T-helper 9 cell (primary cell): ENCODE results near the gene CPT1B.
"Not testable (repeated sequence)": the region's sequence is repeated elsewhere in the genome, so short reads cannot be mapped to it uniquely, and the experiment has no call there.

Experiments
- DNase-seq: peaks from one replicate; pipeline ENCODE4 v3.0.0-alpha.2; 2020

Gene CPT1B

DNA sequence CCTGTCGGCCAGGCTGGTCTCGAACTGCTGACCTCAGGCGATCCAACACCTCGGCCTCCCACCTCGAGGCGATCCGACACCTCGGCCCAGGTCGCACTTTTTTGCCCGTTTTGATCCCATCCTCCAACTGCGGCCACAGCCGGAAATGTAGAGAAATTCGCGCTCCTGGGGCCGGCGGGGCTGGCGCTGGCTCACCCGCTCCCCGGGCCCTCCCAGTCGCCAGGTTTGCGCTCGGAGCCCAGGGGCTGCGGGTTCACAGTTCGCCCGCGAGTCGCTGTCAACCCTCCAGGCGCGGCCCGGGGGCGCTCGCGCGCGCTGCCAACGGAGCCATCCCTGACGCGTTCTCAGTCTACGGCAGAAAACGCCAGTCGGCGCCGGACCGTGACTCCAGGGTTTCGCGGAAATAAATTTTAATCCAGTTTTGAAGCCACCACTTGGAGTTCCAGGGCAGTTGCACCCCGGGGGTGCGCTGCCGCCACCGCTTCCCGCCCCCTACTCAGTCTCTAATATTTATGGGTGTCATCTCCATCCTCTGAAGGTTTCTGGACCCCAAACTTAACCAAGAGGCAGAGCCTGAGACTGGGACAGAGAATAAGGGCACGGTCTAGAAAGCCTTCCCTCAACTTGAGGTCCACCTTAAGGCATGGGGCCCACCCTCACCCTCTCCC is 34.0 kb downstream of the CPT1B start:
- DNase-seq, result peak; percentile 75

GRCh38 chr22:50542416-50542927 is 35.8 kb downstream of the CPT1B start:
- DNase-seq, result no peak

- DNase-seq, result not testable (repeated sequence)
Measured at GRCh38 chr22:50541667-50542026, 36.6 kb downstream of the CPT1B start.

DNA sequence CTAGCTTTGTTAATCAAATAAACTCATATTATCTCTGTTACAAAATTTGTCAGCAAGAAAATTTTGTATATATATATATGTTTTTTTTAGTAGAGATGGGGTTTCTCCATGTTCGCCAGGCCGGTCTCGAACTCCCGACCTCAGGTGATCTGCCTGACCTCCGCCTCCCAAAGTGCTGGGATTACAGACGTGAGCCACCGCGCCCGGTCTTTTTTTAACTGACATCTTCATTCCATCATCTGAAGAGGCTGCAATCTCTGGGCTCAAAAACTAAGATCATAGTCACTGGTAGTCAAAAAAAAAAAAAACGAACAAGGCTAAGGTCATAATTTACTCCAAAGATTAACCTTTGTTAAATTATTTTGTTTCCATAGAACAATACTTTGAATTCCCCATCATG is 37.8 kb downstream of the CPT1B start:
- no peak for DNase-seq

- no peak for DNase-seq
Measured at GRCh38 chr22:50537765-50538164, 40.5 kb downstream of the CPT1B start.

DNA sequence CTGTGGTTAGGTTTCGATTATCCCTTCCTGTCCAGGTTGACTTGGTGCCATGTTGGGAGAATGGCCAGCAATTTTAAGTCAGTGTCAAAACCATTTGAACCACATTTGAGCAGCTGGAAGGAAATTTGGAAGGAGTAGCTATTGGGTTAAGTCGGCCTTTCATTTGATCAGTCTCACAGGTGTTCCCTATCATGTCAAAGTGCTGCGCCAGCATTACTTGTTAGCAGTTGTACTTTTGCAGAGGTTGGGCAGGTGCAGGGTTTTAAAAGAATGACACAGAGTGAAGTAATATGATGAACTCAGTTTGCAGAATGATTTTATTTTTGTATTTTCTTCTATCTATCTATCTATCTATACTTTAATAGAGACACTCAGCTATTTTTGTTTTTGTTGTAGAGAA is 42.0 kb downstream of the CPT1B start:
- no peak for DNase-seq

DNA sequence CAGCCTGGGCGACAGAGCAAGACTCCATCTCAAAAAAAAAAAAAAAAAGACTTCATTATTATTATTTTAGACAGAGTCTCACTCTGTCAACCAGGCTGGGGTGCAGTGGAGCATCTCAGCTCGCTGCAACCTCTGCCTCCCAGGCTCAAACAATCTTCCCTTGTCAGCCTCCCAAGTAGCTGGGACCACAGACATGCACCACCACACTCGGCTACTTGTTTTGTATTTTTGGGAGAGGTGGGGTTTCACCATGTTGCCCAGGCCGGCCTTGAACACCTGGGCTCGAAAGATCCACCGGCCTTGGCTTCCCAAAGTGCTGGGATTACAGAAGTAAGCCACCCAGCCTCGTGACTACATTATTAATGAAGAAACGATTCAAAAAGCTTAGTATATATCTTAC is 43.1 kb downstream of the CPT1B start:
- no peak for DNase-seq

GRCh38 chr22:50533856-50534711 is 44.1 kb downstream of the CPT1B start:
- DNase-seq, result not testable (repeated sequence)

- DNase-seq, result no peak
Measured at GRCh38 chr22:50532824-50533796, 45.1 kb downstream of the CPT1B start.

DNA sequence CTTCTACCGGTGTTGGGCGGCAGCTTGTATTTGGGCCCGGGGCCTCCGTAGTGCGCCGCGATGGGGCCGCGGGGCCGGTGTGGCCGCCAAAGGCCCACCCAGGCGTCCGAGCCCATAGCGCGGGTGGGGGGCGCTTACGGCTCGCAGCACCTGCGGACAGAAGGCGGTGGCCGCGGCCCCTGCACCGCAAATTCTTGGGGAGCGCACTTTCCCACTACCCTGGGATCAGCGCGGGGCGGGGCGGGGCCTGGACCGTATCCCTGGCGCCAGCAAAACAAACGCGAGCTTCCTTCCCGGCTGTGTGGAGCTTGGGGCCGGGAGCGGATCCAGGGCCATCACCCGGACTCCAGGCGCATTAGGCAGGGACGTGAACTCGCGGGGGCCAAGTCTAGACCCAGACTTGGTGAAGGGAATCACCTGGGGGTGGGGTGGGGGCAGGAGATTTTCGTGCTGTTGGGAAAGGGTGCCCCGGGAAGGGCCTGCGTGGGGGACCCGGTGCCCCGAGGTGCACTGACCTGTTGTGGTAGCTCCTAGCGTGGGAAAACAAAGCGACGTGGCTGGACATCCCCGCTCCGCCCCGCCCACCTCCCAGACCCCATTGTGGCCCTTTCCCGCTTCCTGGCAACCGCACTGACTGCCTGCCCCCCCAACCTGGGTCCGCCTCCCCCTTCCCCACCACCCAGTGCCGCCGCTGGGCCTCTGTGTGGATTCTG is 46.1 kb downstream of the CPT1B start:
- DNase-seq, result no peak

- DNase-seq, result peak; percentile 51
Measured at GRCh38 chr22:50531546-50531961, 46.7 kb downstream of the CPT1B start.

GRCh38 chr22:50530877-50531545 is 47.2 kb downstream of the CPT1B start:
- DNase-seq, result peak; percentile 65

- DNase-seq, result no peak
Measured at GRCh38 chr22:50530580-50530876, 47.7 kb downstream of the CPT1B start.

GRCh38 chr22:50529897-50530579 is 48.2 kb downstream of the CPT1B start, which contains the start of gene TYMP:
TYMP (minus strand) TSS chr22:50530012; CDS start chr22:50529709, 303 bp downstream.
- DNase-seq, result peak; percentile 53

- no peak for DNase-seq
Measured at GRCh38 chr22:50529416-50529896, 48.8 kb downstream of the CPT1B start.

DNA sequence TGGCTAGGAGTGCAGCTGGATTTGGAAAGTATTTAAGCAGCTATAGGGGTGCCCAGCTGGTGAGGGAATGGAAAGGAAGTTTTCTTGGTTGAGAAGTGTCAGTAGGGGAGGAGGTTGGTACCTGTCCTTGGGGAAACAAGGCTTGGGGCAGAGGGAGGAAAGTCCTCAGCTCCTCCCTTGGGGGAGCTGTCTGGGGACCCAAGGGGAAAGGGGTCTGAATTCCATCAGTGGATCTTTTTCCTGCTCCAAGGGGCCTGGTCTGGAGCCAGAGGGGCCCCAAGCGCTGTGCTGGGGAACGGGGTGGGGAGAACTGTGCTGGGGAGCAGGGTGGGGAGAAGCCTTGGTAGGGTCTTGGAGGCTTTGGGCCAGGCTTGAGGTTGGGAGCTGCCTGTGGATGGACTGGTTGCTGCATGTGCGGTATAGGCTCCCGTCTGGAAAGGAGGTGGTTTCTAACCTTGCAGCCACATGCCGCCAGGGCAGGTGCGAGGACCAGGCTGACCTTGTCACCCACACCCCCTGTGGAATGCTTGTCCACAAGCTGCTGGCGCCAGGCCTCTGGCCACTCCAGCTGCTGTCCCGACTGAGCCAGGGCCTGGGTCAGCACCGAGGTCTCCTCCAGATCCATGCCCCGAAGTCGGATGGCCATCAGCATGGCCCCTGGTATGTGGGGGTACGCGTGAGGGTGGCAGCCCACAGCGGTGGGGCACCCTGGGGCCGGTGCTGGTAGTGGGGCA is 49.4 kb downstream of the CPT1B start:
- DNase-seq, result no peak

GRCh38 chr22:50527921-50528681 is 50.1 kb downstream of the CPT1B start:
- DNase-seq, result no peak

GRCh38 chr22:50526834-50527801 is 51.1 kb downstream of the CPT1B start:
- DNase-seq, result no peak
